ENCODE measurements around the gene ADPRH.
"Not testable (repeated sequence)": the region's sequence is repeated elsewhere in the genome, so short reads cannot be mapped to it uniquely, and the experiment has no call there.

Gene ADPRH

GRCh38 chr3:119579366-119580066, at the start of gene ADPRH:
Gene ADPRH (plus strand): TSS chr3:119579492. CDS start chr3:119582170, 2,678 bp downstream.
- peak; percentile 41 for DNase-seq

GRCh38 chr3:119529883-119530282, 49.4 kb upstream of the ADPRH start:
- no peak for DNase-seq

DNA sequence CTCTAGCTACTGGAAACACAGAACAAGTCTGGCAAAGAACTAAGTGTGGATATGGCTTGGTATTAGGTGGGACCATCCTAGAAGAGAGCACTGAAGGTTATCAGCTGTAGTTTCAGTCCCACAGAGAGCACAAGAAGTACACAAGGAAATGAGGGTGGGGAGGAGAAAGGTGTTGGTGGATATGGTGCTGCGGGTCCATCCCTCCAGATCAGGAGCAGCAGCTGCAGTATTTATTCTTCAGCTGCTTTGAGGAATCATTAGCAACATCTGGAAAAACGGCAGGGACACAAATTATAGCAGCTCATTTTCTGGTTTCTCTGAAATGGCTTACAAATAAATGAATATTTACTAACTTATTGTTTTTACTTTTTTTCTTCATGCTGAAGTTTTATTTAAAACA, 48.8 kb upstream of the ADPRH start:
- DNase-seq: no peak

GRCh38 chr3:119531151-119531550, 48.1 kb upstream of the ADPRH start:
- DNase-seq: no peak

GRCh38 chr3:119534296-119534695, 45.0 kb upstream of the ADPRH start:
- no peak for DNase-seq

DNA sequence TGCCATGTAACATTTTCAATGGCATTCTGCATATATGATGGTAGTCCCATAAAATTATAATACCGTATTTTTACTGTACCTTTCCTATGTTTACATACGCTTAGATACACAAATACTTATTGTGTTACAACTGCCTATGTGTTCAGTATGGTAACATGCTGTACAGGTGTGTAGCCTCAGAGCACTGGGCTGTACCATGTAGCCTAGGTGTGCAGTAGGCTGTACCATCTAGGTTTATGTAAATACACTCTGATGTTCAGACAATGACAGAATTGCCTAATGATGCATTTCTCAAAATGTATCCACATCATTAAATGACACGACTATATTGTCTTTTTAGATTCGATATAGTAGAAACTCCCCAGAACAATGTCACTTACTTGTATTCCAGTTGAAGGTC, 42.5 kb upstream of the ADPRH start:
- DNase-seq: no peak

DNA sequence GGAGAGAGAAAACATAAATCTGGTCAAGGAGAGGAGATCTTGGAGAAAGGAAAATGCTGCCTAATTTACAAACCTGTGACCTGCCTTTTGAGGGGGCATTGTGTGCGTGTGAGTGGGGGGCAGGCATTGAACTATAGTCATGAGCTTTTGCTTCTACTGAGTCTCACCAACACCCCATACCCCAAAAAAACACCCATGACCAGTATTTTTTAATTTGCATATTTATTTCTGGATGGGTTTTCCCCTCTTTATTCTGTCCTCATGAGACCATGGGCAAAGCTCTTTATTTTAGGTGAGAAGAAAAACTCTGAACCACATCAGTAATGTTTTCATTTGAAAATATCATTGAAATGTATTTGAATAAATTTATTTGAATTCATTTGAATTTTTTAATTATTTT, 40.5 kb upstream of the ADPRH start:
- DNase-seq: no peak

- no peak for DNase-seq
Observed at GRCh38 chr3:119541547-119541946, 37.7 kb upstream of the ADPRH start.

- DNase-seq: no peak
Observed at GRCh38 chr3:119542168-119542767, 37.0 kb upstream of the ADPRH start.

DNA sequence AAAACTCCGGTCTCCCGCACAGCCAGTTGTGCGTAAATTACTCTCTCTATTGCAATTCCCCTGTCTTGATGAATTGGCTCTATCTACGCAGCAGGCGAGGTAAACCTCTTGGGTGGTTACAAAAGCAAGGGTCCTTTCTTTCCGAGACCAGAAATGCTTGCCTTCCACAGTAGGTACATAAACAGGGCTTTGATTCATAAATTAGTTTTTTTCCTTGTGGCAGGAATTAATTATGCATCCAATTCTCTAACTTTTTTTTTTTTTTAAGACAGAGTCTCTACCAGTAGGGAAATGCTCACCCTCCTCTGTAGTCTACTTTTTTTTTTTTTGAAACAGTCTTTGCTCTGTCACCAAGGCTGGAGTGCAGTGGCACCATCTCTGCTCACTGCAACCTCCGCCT, 36.1 kb upstream of the ADPRH start:
- no peak for DNase-seq

GRCh38 chr3:119547227-119547626, 32.1 kb upstream of the ADPRH start:
- no peak for DNase-seq

DNA sequence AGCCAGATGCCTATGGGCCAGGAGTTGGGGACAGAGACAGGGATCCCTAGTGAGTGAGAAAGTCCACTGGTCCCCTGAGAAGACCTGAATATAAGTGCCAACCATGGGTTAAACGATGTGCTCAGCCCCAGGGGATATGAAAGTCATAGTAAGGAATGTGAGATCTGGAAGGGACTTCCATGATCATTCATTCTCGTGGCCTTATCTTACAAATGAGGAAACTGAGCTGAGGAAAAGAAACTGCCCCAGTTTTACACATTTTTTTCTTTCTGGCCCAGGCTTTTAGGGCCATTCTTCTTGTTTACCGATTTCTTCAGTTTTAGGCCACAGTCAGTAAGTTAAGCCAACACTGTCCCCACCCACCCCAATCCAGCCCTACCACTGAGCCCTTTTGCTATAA, 31.0 kb upstream of the ADPRH start:
- DNase-seq: no peak

- DNase-seq: no peak
Observed at GRCh38 chr3:119550192-119550910, 28.9 kb upstream of the ADPRH start.

- no peak for DNase-seq
Observed at GRCh38 chr3:119551598-119551997, 27.7 kb upstream of the ADPRH start.

DNA sequence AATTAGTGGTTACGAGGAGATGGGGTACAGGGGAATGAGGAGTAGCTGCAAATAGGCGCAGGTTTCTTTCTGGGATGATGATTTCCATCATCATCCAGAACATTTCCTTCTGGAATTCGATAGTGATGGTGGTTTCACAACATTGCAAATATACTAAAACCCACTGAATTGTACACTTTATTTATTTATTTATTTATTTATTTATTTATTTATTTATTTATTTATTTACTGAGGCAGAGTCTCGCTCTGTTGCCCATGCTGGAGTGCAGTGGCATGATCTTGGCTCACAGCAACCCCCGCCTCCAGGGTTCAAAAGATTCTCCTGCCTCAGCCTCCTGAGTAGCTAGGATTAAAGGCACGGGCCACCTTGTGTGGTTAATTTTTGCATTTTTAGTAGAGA, 26.4 kb upstream of the ADPRH start:
- not testable (repeated sequence) for DNase-seq

- DNase-seq: no peak
Observed at GRCh38 chr3:119553823-119554415, 25.4 kb upstream of the ADPRH start.

GRCh38 chr3:119555309-119555735, 24.0 kb upstream of the ADPRH start:
- no peak for DNase-seq

- DNase-seq: no peak
Observed at GRCh38 chr3:119555929-119556328, 23.4 kb upstream of the ADPRH start.

DNA sequence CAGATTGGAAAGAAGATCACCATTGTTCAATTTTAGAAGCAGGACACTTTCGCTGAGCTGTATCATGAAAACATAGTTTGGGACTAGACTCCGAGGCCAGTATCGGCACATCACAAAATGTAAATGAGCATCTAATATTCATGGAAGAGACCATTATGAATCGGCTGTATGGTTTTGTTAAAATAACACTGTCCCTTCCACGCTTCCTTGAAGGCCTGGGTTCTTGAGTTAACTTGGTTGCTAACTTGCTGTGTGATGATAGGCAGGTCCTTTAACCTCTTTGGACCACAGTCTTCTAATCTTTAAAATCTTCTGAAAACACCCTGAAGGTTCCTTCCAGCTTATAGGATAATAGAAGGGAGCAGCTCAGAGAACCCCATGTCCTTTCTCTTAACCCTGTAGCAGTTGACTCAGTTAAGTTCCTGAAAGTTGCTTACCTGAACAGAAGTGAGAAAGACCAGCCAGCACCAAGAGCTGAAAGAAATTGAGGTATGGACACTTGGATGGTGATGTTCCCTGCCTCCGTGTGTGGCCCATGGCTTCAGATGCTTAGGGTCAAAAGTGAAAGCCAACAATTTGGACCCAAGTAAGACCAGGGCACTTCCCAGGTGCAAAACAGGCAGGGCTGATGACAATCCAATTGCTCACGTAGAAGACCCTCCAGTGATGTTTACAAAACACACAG, 22.0 kb upstream of the ADPRH start:
- DNase-seq: no peak

- DNase-seq: no peak
Observed at GRCh38 chr3:119557877-119558269, 21.4 kb upstream of the ADPRH start.

- DNase-seq: no peak
Observed at GRCh38 chr3:119558626-119559317, 20.5 kb upstream of the ADPRH start.

DNA sequence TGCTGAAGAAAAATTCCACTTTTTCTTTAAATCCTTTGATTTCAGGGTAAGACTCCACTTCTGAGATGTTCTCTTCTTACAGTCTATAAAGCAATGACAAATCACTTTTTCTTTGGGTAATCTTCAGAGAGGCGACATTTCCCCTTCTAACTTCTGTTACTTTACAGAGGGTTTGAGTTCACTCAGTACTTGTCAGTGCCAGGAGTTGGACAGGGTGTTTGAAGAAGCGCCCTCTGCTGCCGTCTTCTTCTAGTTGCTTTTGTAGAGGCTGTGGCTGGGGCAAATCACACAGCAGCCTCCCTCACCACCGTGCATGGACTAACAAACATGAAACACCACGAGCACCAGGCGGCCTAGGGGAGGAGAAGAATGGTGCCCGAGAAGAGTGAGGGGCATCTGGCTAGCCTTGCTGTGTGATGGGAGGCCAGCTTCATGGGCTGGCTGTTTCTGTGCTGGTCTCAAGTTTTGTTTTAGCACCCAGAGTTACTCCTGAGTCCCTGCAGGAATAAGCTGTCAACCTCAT, 19.8 kb upstream of the ADPRH start, which contains the start of gene CD80:
Gene CD80, minus strand, starts transcription at position 174 of the 523 bp plus-strand sequence. CDS start 1,886 bp downstream, outside the sequence.
- peak; percentile 48 for DNase-seq
